Gastrocnemius medialis (tissue), 4 donors: Measurements from ENCODE around the gene TPCN1. TPM values are rescaled to one million over a fixed set of nuclear protein-coding genes. Genes with fewer than 3 reads are reported as not detected.
A peak's percentile ranks its signal among the peaks of the same experiment; 100 is the strongest.

ENCODE experiments used
- ATAC-seq, 2 donors: fragments of 150-250 bp; one replicate each; pipeline ENCODE4 v1.9.1; 2016
- DNase-seq, 2 donors: peaks; one replicate each; pipeline ENCODE4 v3.0.0-alpha.2; 2019
- H3K27ac ChIP-seq, 4 donors: fragments of 200-600 bp; sonication (generic); 1 replicate in 1 of 4; 2 replicates in 3 of 4; pipeline ENCODE4 v1.5.1; 2016 to 2018; ENCODE audit warnings: mild to moderate bottlenecking in 2 of 4, moderate library complexity in 1 of 4
- H3K27me3 ChIP-seq, 3 donors: fragments of 200-600 bp; sonication (generic) in 2 of 3; 1 replicate in 1 of 3; 2 replicates in 2 of 3; pipeline versions ENCODE4 v1.5.1 to v1.6.0; 2016 to 2019; ENCODE audit warnings: mild to moderate bottlenecking in 1 of 3, moderate library complexity in 1 of 3
- H3K36me3 ChIP-seq, 2 donors: fragments of 200-600 bp; sonication (generic) in 1 of 2; one replicate each; pipeline ENCODE4 v1.5.1; 2017 to 2018
- H3K4me1 ChIP-seq, 2 donors: fragments of 200-600 bp; sonication (generic) in 1 of 2; one replicate each; pipeline ENCODE4 v1.5.1; 2016 to 2017; ENCODE audit warnings: mild to moderate bottlenecking in 2 of 2
- H3K4me3 ChIP-seq, 4 donors: fragments of 200-600 bp; sonication (generic) in 3 of 4; 1 replicate in 1 of 4; 2 replicates in 3 of 4; pipeline ENCODE4 v1.5.1; 2016 to 2019; ENCODE audit warnings: mild to moderate bottlenecking in 2 of 4
- H3K9me3 ChIP-seq, 3 donors: fragments of 200-600 bp; sonication (generic) in 2 of 3; 1 replicate in 1 of 3; 2 replicates in 2 of 3; pipeline ENCODE4 v1.5.1; 2016 to 2019
- CTCF ChIP-seq, 5 experiments: fragments of 450-650 bp in 3 of 5; fragments of 200-600 bp in 2 of 5; sonication (generic) in 2 of 5; IDR thresholded peaks in 4 of 5; conservative IDR thresholded peaks in 1 of 5; 1 replicate in 4 of 5; 2 replicates in 1 of 5; pipeline ENCODE4 v1.5.1; 2016 to 2019; ENCODE audit warnings: antibody characterized with exemption in 5 of 5, mild to moderate bottlenecking in 3 of 5, moderate library complexity in 3 of 5
- POLR2A ChIP-seq, 2 donors: fragments of 450-650 bp; IDR thresholded peaks; one replicate each; pipeline ENCODE4 v1.6.1; 2017; ENCODE audit warnings: antibody characterized with exemption in 2 of 2, mild to moderate bottlenecking in 2 of 2, moderate library complexity in 2 of 2
- in situ Hi-C, 4 donors: fragments of 200-750 bp; cut with MboI; loops; one replicate each; pipeline versions ENCODE4 v1.15.0 to v1.8.0; 2017; ENCODE audit warnings: low sequenced_read_pairs in 4 of 4
- intact Hi-C: fragments of 100-400 bp; cut with DNase I; formaldehyde crosslinking; loops from one replicate; pipeline ENCODE4 v1.15.1; 2023; ENCODE audit warnings: low total_unique reads
- total RNA-seq, 4 donors: library from RNA; depleted of rRNA; stranded (reverse); fragments of >200 nt; gene quantifications; one replicate each; pipeline versions ENCODE4 v1.1.0 to v1.2.3, GENCODE V29; 2016

TPCN1 gene
- total RNA-seq, 4 donors from 2014 or later = 21.4 to 27.0 (median 25.4) TPM

- no peak overlapping the region for H3K4me3 ChIP-seq
- H3K4me1 ChIP-seq = peaks cover 45% of the 10 kb centered on the region in 2 donors
- H3K9me3 ChIP-seq = no peaks in the 10 kb centered on the region
- DNase-seq (no peak), ATAC-seq (no peak)
- TF ChIP-seq CTCF (IDR thresholded peaks at IDR 0.05 in 4 of 5, conservative IDR thresholded peaks at IDR 0.05 in 1 of 5) (no peak), POLR2A (IDR thresholded peaks at IDR 0.05) (no peak)
- H3K27me3 ChIP-seq = no peaks in the 10 kb centered on the region
- in situ Hi-C loops = no loop called here
- intact Hi-C loops = no loop called here
- peaks cover 0 to 21% of the 10 kb centered on the region in 2 donors for H3K36me3 ChIP-seq
- H3K27ac ChIP-seq = peak overlapping the region; percentile 82 to 91 (median 86)
Observed at GRCh38 chr12:113262710-113263109, 41.4 kb downstream of the TPCN1 start.

- in situ Hi-C loops (no loop called here), intact Hi-C loops (no loop called here)
- H3K9me3 ChIP-seq = no peaks in the 10 kb centered on the region
- ATAC-seq = no peak
- H3K27me3 ChIP-seq = no peaks in the 10 kb centered on the region
- TF ChIP-seq CTCF (IDR thresholded peaks at IDR 0.05 in 4 of 5, conservative IDR thresholded peaks at IDR 0.05 in 1 of 5) = no peak
- TF ChIP-seq POLR2A (IDR thresholded peaks at IDR 0.05) = no peak
- peaks cover 43 to 44% of the 10 kb centered on the region in 2 donors for H3K4me1 ChIP-seq
- no peak overlapping the region for H3K4me3 ChIP-seq
- DNase-seq = no peak
- peak overlapping the region; percentile 82 to 91 (median 86) for H3K27ac ChIP-seq
- H3K36me3 ChIP-seq = peaks cover 0 to 29% of the 10 kb centered on the region in 2 donors
Observed at GRCh38 chr12:113263431-113263963, 42.2 kb downstream of the TPCN1 start.

- DNase-seq (no peak), ATAC-seq (no peak)
- Histone ChIP-seq H3K27me3 (no peaks in the 10 kb centered on the region), H3K27ac (no peak overlapping the region), H3K36me3 (peaks cover 0 to 44% of the 10 kb centered on the region in 2 donors), H3K4me1 (peaks cover 19 to 23% of the 10 kb centered on the region in 2 donors), H3K4me3 (no peak overlapping the region), H3K9me3 (no peaks in the 10 kb centered on the region)
- intact Hi-C loops (no loop called here), in situ Hi-C loops (no loop called here)
- TF ChIP-seq CTCF (IDR thresholded peaks at IDR 0.05 in 4 of 5, conservative IDR thresholded peaks at IDR 0.05 in 1 of 5) (no peak), POLR2A (IDR thresholded peaks at IDR 0.05) (no peak)
Observed at GRCh38 chr12:113266106-113266895, 45.0 kb downstream of the TPCN1 start.

GRCh38 chr12:113267621-113268020 is 46.4 kb downstream of the TPCN1 start:
- TF ChIP-seq POLR2A (IDR thresholded peaks at IDR 0.05) = no peak
- TF ChIP-seq CTCF (IDR thresholded peaks at IDR 0.05 in 4 of 5, conservative IDR thresholded peaks at IDR 0.05 in 1 of 5) = no peak
- in situ Hi-C loops = no loop called here
- Histone ChIP-seq H3K36me3 (peaks cover 0 to 42% of the 10 kb centered on the region in 2 donors), H3K27me3 (no peaks in the 10 kb centered on the region), H3K4me1 (peaks cover 22 to 23% of the 10 kb centered on the region in 2 donors), H3K4me3 (no peak overlapping the region), H3K27ac (no peak overlapping the region), H3K9me3 (no peaks in the 10 kb centered on the region)
- intact Hi-C loops = no loop called here
- ATAC-seq (no peak), DNase-seq (no peak)
